ENCODE data around the gene PTPRD.

DNA sequence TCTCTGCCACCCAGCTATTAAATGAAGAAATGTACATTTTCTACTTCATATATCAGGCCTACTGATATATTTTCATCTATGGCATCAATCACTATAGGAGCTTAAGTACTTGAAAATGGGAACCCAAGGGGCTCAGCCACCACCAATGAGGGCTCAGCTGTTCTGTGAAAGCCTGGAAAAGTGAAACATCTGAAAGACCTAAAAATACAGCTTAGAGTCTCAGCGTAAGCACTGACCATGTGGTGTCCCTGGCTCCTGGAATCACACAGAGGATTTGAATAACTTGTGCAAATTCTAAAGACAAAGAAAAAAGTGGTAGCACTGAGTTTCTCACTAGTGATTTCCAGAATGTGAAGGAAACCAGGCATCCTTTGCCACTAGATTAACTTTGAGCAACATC, 64.5 kb downstream of the PTPRD start:
- TF ChIP-seq, protein P1, sequence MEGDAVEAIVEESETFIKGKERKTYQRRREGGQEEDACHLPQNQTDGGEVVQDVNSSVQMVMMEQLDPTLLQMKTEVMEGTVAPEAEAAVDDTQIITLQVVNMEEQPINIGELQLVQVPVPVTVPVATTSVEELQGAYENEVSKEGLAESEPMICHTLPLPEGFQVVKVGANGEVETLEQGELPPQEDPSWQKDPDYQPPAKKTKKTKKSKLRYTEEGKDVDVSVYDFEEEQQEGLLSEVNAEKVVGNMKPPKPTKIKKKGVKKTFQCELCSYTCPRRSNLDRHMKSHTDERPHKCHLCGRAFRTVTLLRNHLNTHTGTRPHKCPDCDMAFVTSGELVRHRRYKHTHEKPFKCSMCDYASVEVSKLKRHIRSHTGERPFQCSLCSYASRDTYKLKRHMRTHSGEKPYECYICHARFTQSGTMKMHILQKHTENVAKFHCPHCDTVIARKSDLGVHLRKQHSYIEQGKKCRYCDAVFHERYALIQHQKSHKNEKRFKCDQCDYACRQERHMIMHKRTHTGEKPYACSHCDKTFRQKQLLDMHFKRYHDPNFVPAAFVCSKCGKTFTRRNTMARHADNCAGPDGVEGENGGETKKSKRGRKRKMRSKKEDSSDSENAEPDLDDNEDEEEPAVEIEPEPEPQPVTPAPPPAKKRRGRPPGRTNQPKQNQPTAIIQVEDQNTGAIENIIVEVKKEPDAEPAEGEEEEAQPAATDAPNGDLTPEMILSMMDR (IDR thresholded peaks at IDR 0.05), result no peak
- no peak for TF ChIP-seq POLR2A (IDR thresholded peaks at IDR 0.05)

Data from thyroid gland (tissue), 4 donors.